MM.1S (cell line): ENCODE data around the gene ALPG.

Source experiments
- CTCF ChIP-seq: fragments of 300-600 bp; sonication (generic); IDR thresholded peaks from 2 replicates; pipeline ENCODE4 v1.5.1; 2016; ENCODE audit warnings: antibody characterized with exemption, low read length, mixed read lengths
- EZH2 ChIP-seq: fragments of 300-600 bp; sonication (generic); optimal IDR thresholded peaks from 2 replicates; pipeline ENCODE3; 2017; ENCODE audit warnings: low read depth, mild to moderate bottlenecking, antibody characterized with exemption, low read length, mixed read lengths
- EZH2phosphoT487 ChIP-seq: fragments of 300-600 bp; sonication (generic); IDR thresholded peaks from 2 replicates; pipeline ENCODE4 v1.6.1; 2018; ENCODE audit warnings: antibody characterized with exemption, low read length

GRCh38 chr2:232362174-232362900 is 44.3 kb upstream of the ALPG start:
- TF ChIP-seq CTCF (no peak), EZH2 (no peak), EZH2phosphoT487 (no peak)
